Measurements from ENCODE around the gene TAB2. TPM values are rescaled to one million over a fixed set of nuclear protein-coding genes. Genes with fewer than 3 reads are reported as not detected.

Gene TAB2
- total and polyA plus RNA-seq, 2 of the 8 experiments (the other 6 are each of a cell fraction or from before 2014, with no cell fraction given), result 40.4 to 63.0 TPM

DNA sequence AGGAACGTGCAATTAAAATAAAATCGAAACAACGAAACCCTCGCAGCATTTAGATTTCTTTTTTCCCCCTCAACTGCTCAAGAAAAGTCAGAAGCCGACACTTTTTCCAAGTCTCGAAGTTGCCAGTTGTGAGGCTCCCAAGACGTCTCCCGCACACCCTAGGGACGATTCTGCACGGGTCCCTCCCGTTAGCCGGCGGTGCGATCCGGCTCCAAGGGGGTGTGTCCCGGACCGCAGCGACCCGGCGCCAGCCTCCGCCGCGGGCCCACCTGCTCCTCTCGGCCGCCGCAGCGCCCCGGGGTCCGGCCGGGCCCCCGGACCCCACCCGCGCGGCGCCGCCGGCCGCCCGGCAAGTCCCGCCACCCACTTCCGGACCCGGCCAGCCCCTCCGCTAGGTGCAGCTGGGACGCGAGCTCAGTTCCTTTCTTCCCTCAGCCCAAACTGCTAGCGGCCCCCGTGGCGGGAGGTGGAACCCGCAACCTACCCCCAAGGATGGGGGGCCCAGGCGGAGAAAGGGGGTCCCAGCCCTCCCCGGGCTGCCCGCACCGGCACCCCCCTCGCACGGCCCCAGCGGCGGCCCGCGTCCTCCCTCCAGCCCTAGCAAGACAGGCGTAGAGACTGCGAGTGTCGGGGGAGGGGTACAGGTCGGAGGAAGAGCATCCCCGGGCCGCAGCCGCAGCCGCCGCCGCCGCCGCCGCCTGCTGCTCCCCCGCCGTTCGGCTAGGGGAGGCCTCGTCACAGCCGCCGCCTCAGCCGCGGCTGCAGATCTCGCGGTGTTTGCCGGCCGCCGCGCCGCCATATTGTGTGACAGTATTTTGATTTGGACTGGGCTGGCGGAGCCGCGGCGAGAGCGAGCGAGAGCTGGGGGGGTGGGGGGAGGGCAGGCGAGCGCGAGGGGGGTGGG is 520 bp upstream of the TAB2 start (continued):
- TF ChIP-seq SIRT6 (IDR thresholded peaks at IDR 0.05; ENCODE audit: low read length), result no peak
- no peak for TF ChIP-seq SRF (IDR thresholded peaks at IDR 0.05; ENCODE audit: low read depth, low read length)
- no peak for TF ChIP-seq GABPA (IDR thresholded peaks at IDR 0.05; ENCODE audit: borderline replicate concordance, insufficient read depth, low read length)
- TF ChIP-seq KDM4A (IDR thresholded peaks at IDR 0.05; ENCODE audit: low read depth, low read length, severe bottlenecking), result no peak
- peak; percentile 47 for TF ChIP-seq RBBP5 (IDR thresholded peaks at IDR 0.05; ENCODE audit: borderline replicate concordance, low read depth, low read length)
- no peak for TF ChIP-seq CBX5 (IDR thresholded peaks at IDR 0.05; ENCODE audit: low read depth, low read length)
- no peak for TF ChIP-seq SP2 (IDR thresholded peaks at IDR 0.05; ENCODE audit: low read length)
- TF ChIP-seq CTCF (IDR thresholded peaks at IDR 0.05; ENCODE audit: control extremely low read depth in 1 of 3, insufficient read depth in 1 of 3, low read depth in 1 of 3, low read length in 3 of 3), result no peak
- no peak for TF ChIP-seq RFX5 (IDR thresholded peaks at IDR 0.05; ENCODE audit: borderline replicate concordance, low read depth, low read length)
- no peak for TF ChIP-seq POU5F1 (IDR thresholded peaks at IDR 0.05; ENCODE audit: low read depth, low read length)
- TF ChIP-seq JUN (IDR thresholded peaks at IDR 0.05; ENCODE audit: low read depth, low read length), result no peak
- TF ChIP-seq TEAD4 (IDR thresholded peaks at IDR 0.05; ENCODE audit: low read depth, low read length), result no peak
- TF ChIP-seq NANOG (IDR thresholded peaks at IDR 0.05; ENCODE audit: insufficient read depth, low read depth, low read length, poor library complexity, severe bottlenecking), result no peak
- no peak for TF ChIP-seq CHD1 (IDR thresholded peaks at IDR 0.05; ENCODE audit: low read depth, low read length)
- no peak for TF ChIP-seq EZH2 (IDR thresholded peaks at IDR 0.05; ENCODE audit: low read depth, low read length, severe bottlenecking)
- TF ChIP-seq SP4 (IDR thresholded peaks at IDR 0.05; ENCODE audit: low read length), result no peak
- peak; percentile 69 for TF ChIP-seq BRCA1 (IDR thresholded peaks at IDR 0.05; ENCODE audit: low read depth, low read length)
- no peak for TF ChIP-seq FOSL1 (IDR thresholded peaks at IDR 0.05; ENCODE audit: insufficient read depth, low read depth, low read length)
- no peak for TF ChIP-seq SIX5 (IDR thresholded peaks at IDR 0.05; ENCODE audit: low read depth, low read length)
- no peak for TF ChIP-seq SAP30 (IDR thresholded peaks at IDR 0.05; ENCODE audit: insufficient read depth, insufficient replicate concordance, low read length)
- TF ChIP-seq, protein P1, sequence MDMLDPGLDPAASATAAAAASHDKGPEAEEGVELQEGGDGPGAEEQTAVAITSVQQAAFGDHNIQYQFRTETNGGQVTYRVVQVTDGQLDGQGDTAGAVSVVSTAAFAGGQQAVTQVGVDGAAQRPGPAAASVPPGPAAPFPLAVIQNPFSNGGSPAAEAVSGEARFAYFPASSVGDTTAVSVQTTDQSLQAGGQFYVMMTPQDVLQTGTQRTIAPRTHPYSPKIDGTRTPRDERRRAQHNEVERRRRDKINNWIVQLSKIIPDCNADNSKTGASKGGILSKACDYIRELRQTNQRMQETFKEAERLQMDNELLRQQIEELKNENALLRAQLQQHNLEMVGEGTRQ (IDR thresholded peaks at IDR 0.05; ENCODE audit: low read length), result no peak
